GM19240 (cell line): ENCODE results near the gene SPATS2L.

Source experiments
- DNase-seq: peaks from one replicate; pipeline ENCODE4 v3.0.0; 2011; ENCODE audit warnings: low spot score; ENCODE audit not compliant: insufficient read length

SPATS2L gene

GRCh38 chr2:200408428-200409316, 102.2 kb downstream of the SPATS2L start:
- no peak for DNase-seq

GRCh38 chr2:200411831-200412230, 105.3 kb downstream of the SPATS2L start:
- DNase-seq: no peak

- DNase-seq: no peak
Measured at GRCh38 chr2:200414367-200414766, 107.9 kb downstream of the SPATS2L start.

GRCh38 chr2:200415455-200415854, 109.0 kb downstream of the SPATS2L start:
- no peak for DNase-seq

- no peak for DNase-seq
Measured at GRCh38 chr2:200416878-200417277, 110.4 kb downstream of the SPATS2L start.

- no peak for DNase-seq
Measured at GRCh38 chr2:200417366-200417765, 110.9 kb downstream of the SPATS2L start.

GRCh38 chr2:200418399-200418798, 111.9 kb downstream of the SPATS2L start:
- no peak for DNase-seq

- no peak for DNase-seq
Measured at GRCh38 chr2:200419325-200419724, 112.8 kb downstream of the SPATS2L start.

- DNase-seq: no peak
Measured at GRCh38 chr2:200421270-200421669, 114.8 kb downstream of the SPATS2L start.

GRCh38 chr2:200422071-200422470, 115.6 kb downstream of the SPATS2L start:
- no peak for DNase-seq

- no peak for DNase-seq
Measured at GRCh38 chr2:200422532-200423261, 116.2 kb downstream of the SPATS2L start.

- no peak for DNase-seq
Measured at GRCh38 chr2:200423541-200423940, 117.0 kb downstream of the SPATS2L start.

GRCh38 chr2:200425026-200425821, 118.7 kb downstream of the SPATS2L start:
- DNase-seq: no peak

- DNase-seq: no peak
Measured at GRCh38 chr2:200426754-200427153, 120.3 kb downstream of the SPATS2L start.

- no peak for DNase-seq
Measured at GRCh38 chr2:200428961-200429665, 122.6 kb downstream of the SPATS2L start.

- no peak for DNase-seq
Measured at GRCh38 chr2:200430017-200430416, 123.5 kb downstream of the SPATS2L start.

- no peak for DNase-seq
Measured at GRCh38 chr2:200431996-200432705, 125.7 kb downstream of the SPATS2L start.

GRCh38 chr2:200435379-200435778, 128.9 kb downstream of the SPATS2L start:
- DNase-seq: no peak

GRCh38 chr2:200438251-200438650, 131.8 kb downstream of the SPATS2L start:
- no peak for DNase-seq

- no peak for DNase-seq
Measured at GRCh38 chr2:200438846-200439245, 132.4 kb downstream of the SPATS2L start.
